Measurements from ENCODE around the gene FAR2. TPM values are rescaled to one million over a fixed set of nuclear protein-coding genes. Genes with fewer than 3 reads are reported as not detected.

FAR2 gene
- total RNA-seq, 1 donor from 2014 or later, result 9.0 TPM

GRCh38 chr12:29291226-29291625 lies 142.1 kb downstream of the FAR2 start:
- H3K27me3 ChIP-seq (ENCODE audit: control insufficient read depth, insufficient read depth, low read length), result no peaks in the 10 kb centered on the region
- H3K36me3 ChIP-seq (ENCODE audit: control insufficient read depth, insufficient read depth, low read length), result no peaks in the 10 kb centered on the region
- no peak for DNase-seq (ENCODE audit: low read depth)
- H3K4me3 ChIP-seq (ENCODE audit: low read depth, low read length), result no peak overlapping the region
- TF ChIP-seq CTCF (IDR thresholded peaks at IDR 0.05; ENCODE audit: insufficient read depth, low read length, poor library complexity, severe bottlenecking), result no peak

GRCh38 chr12:29299633-29300032 lies 150.6 kb downstream of the FAR2 start:
- H3K36me3 ChIP-seq (ENCODE audit: control insufficient read depth, insufficient read depth, low read length), result no peaks in the 10 kb centered on the region
- no peak for TF ChIP-seq CTCF (IDR thresholded peaks at IDR 0.05; ENCODE audit: insufficient read depth, low read length, poor library complexity, severe bottlenecking)
- DNase-seq (ENCODE audit: low read depth), result no peak
- H3K27me3 ChIP-seq (ENCODE audit: control insufficient read depth, insufficient read depth, low read length), result no peaks in the 10 kb centered on the region
- H3K4me3 ChIP-seq (ENCODE audit: low read depth, low read length), result no peak overlapping the region

GRCh38 chr12:29301114-29301513 lies 152.0 kb downstream of the FAR2 start:
- no peak for TF ChIP-seq CTCF (IDR thresholded peaks at IDR 0.05; ENCODE audit: insufficient read depth, low read length, poor library complexity, severe bottlenecking)
- no peak for DNase-seq (ENCODE audit: low read depth)
- H3K4me3 ChIP-seq (ENCODE audit: low read depth, low read length), result no peak overlapping the region

GRCh38 chr12:29304388-29304787 lies 155.3 kb downstream of the FAR2 start:
- Histone ChIP-seq H3K36me3 (ENCODE audit: control insufficient read depth, insufficient read depth, low read length) (no peaks in the 10 kb centered on the region), H3K27me3 (ENCODE audit: control insufficient read depth, insufficient read depth, low read length) (no peaks in the 10 kb centered on the region), H3K4me3 (ENCODE audit: low read depth, low read length) (no peak overlapping the region)
- no peak for DNase-seq (ENCODE audit: low read depth)
- TF ChIP-seq CTCF (IDR thresholded peaks at IDR 0.05; ENCODE audit: insufficient read depth, low read length, poor library complexity, severe bottlenecking), result no peak

More at GRCh38 chr12:29301114-29301513, 152.0 kb downstream of the FAR2 start:
- Histone ChIP-seq H3K27me3 (ENCODE audit: control insufficient read depth, insufficient read depth, low read length) (no peaks in the 10 kb centered on the region), H3K36me3 (ENCODE audit: control insufficient read depth, insufficient read depth, low read length) (no peaks in the 10 kb centered on the region)

GRCh38 chr12:29306266-29306665 lies 157.2 kb downstream of the FAR2 start:
- no peak for DNase-seq (ENCODE audit: low read depth)
- Histone ChIP-seq H3K4me3 (ENCODE audit: low read depth, low read length) (no peak overlapping the region), H3K36me3 (ENCODE audit: control insufficient read depth, insufficient read depth, low read length) (no peaks in the 10 kb centered on the region), H3K27me3 (ENCODE audit: control insufficient read depth, insufficient read depth, low read length) (no peaks in the 10 kb centered on the region)
- no peak for TF ChIP-seq CTCF (IDR thresholded peaks at IDR 0.05; ENCODE audit: insufficient read depth, low read length, poor library complexity, severe bottlenecking)

- no peak for DNase-seq (ENCODE audit: low read depth)
- no peak for TF ChIP-seq CTCF (IDR thresholded peaks at IDR 0.05; ENCODE audit: insufficient read depth, low read length, poor library complexity, severe bottlenecking)
- Histone ChIP-seq H3K36me3 (ENCODE audit: control insufficient read depth, insufficient read depth, low read length) (no peaks in the 10 kb centered on the region), H3K27me3 (ENCODE audit: control insufficient read depth, insufficient read depth, low read length) (no peaks in the 10 kb centered on the region), H3K4me3 (ENCODE audit: low read depth, low read length) (no peak overlapping the region)
These were observed 157.6 kb downstream of the FAR2 start for GRCh38 chr12:29306682-29307081.

Measured in kidney epithelial cell (primary cell).